ENCODE data around the gene FBXO31. TPM values are rescaled to one million over a fixed set of nuclear protein-coding genes. Genes with fewer than 3 reads are reported as not detected.
"Not testable (repeated sequence)": the region's sequence is repeated elsewhere in the genome, so short reads cannot be mapped to it uniquely, and the experiment has no call there.

Gene FBXO31
- total RNA-seq, 1 experiment from 2014 or later: 18.8 TPM

DNA sequence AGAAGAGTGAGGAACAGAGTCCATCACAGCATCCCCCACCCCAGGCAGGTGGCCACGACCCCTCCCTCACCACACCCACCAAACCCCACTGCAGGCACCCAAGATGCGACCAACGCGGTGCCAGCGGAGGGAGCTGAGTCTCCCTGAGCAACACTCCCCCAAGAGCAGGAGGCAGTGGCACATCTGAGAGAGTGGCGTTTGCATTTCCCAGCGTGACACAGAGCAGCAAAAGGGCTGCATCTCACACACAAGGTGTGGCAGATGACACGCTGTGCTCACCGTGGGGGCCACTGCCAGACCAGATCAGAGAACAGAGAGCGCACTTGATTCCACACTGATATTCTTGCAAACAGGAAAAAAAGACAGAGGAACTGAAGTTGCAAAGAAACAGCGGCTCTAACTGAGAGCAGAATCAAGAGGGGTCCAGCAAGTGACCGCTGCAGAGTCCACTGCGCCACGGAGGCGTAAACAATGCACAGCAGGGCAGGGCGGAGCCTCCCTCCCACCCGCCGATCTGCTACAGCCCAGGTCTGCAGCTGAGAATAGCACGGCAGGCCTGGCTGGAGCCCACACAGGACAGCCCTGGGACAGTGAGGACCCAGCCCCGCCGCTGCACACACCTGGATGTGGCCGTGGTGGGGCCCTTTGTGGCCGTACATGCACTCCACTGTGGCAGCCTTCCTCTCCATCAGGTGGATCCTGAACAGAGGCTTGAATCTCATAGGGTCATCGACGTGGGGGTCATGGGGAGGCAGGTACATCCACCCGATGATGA lies 40.4 kb downstream of the FBXO31 start:
- Histone ChIP-seq H3K27me3 (ENCODE audit: insufficient read depth, low read depth) (no peaks in the 10 kb centered on the region), H3F3A (ENCODE audit: insufficient read depth, low read depth) (no peaks in the 10 kb centered on the region), H3K4me1 (replicated peaks; ENCODE audit: insufficient read depth) (no peaks in the 10 kb centered on the region), H2AFZ (no peak overlapping the region), H3K36me3 (ENCODE audit: low read depth) (no peaks in the 10 kb centered on the region), H3K4me2 (no peak overlapping the region), H4K20me1 (ENCODE audit: insufficient read depth) (peaks cover 3% of the 10 kb centered on the region), H3K9me2 (ENCODE audit: insufficient read depth) (no peaks in the 10 kb centered on the region), H3K79me2 (ENCODE audit: low read depth) (no peaks in the 10 kb centered on the region), H3K27ac (no peak overlapping the region), H3K9me3 (ENCODE audit: insufficient read depth, low read depth) (no peaks in the 10 kb centered on the region), H3K4me3 (no peak overlapping the region)
- TF ChIP-seq EZH2 (IDR thresholded peaks at IDR 0.05; ENCODE audit: low read depth): no peak
- TF ChIP-seq, protein P1, sequence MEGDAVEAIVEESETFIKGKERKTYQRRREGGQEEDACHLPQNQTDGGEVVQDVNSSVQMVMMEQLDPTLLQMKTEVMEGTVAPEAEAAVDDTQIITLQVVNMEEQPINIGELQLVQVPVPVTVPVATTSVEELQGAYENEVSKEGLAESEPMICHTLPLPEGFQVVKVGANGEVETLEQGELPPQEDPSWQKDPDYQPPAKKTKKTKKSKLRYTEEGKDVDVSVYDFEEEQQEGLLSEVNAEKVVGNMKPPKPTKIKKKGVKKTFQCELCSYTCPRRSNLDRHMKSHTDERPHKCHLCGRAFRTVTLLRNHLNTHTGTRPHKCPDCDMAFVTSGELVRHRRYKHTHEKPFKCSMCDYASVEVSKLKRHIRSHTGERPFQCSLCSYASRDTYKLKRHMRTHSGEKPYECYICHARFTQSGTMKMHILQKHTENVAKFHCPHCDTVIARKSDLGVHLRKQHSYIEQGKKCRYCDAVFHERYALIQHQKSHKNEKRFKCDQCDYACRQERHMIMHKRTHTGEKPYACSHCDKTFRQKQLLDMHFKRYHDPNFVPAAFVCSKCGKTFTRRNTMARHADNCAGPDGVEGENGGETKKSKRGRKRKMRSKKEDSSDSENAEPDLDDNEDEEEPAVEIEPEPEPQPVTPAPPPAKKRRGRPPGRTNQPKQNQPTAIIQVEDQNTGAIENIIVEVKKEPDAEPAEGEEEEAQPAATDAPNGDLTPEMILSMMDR (conservative IDR thresholded peaks at IDR 0.05): no peak
- intact Hi-C loops (cut with micrococcal nuclease; ENCODE audit: unreplicated experiment): no loop called here
- DNase-seq: no peak
- BruUV-seq (replicated peaks): no TSS peak
- ChIA-PET CTCF (no interaction called here), POLR2A (ENCODE audit: unreplicated experiment) (no interaction called here)

DNA sequence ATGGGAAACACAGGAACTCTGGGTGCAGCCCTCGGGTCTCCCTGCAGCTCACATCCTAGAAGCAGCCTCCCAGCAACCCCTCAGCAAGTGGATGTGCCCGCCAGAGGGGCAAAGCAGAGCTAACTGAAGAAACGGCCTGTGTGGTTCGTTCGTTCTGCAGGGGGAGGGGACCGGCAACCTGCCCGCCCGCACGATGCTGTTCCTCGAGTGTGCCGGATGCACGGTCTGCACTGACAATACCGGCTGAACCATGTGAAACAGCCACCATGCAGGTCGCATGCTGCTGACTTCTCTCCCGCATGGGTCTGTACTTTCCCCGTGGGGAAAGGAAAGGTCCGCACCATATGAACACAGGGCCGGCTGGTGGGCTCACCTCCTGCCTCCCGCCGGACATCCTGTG lies 41.1 kb downstream of the FBXO31 start:
- Histone ChIP-seq H3K36me3 (ENCODE audit: low read depth) (no peaks in the 10 kb centered on the region), H3K79me2 (ENCODE audit: low read depth) (no peaks in the 10 kb centered on the region), H3F3A (ENCODE audit: insufficient read depth, low read depth) (no peaks in the 10 kb centered on the region), H3K4me2 (no peak overlapping the region), H4K20me1 (ENCODE audit: insufficient read depth) (peaks cover 3% of the 10 kb centered on the region), H2AFZ (no peak overlapping the region), H3K9me3 (ENCODE audit: insufficient read depth, low read depth) (no peaks in the 10 kb centered on the region), H3K27me3 (ENCODE audit: insufficient read depth, low read depth) (no peaks in the 10 kb centered on the region), H3K9me2 (ENCODE audit: insufficient read depth) (no peaks in the 10 kb centered on the region), H3K4me3 (no peak overlapping the region), H3K4me1 (replicated peaks; ENCODE audit: insufficient read depth) (no peaks in the 10 kb centered on the region), H3K27ac (no peak overlapping the region)
- BruUV-seq (replicated peaks): no TSS peak
- ChIA-PET CTCF (no interaction called here), POLR2A (ENCODE audit: unreplicated experiment) (no interaction called here)
- no peak for DNase-seq
- intact Hi-C loops (cut with micrococcal nuclease; ENCODE audit: unreplicated experiment): no loop called here
- no peak for TF ChIP-seq EZH2 (IDR thresholded peaks at IDR 0.05; ENCODE audit: low read depth)
- TF ChIP-seq, protein P1 (conservative IDR thresholded peaks at IDR 0.05): no peak

DNA sequence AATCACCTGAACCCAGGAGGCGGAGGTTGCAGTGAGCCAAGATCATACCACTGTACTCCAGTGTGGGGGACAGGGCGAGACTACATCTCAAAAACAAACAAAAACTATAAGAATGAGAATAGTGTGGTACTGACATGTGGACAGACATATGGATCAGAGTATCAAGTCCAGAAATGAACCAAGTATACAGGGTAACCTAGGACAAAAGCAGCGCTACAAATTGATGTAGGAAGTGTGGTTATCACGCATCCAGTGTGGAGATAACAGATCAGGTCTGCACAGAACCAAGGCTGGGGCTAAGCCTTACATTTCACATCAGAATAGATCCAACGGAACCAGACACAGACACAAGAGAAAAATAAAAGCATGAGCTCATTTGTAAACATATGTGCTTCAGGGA lies 43.4 kb downstream of the FBXO31 start:
- POLR2A ChIA-PET (ENCODE audit: unreplicated experiment): no interaction called here
- Histone ChIP-seq H3K27ac (no peak overlapping the region), H3K9me2 (ENCODE audit: insufficient read depth) (no peaks in the 10 kb centered on the region), H3K4me2 (no peak overlapping the region), H3K27me3 (ENCODE audit: insufficient read depth, low read depth) (no peaks in the 10 kb centered on the region), H3K4me1 (replicated peaks; ENCODE audit: insufficient read depth) (no peaks in the 10 kb centered on the region), H3F3A (ENCODE audit: insufficient read depth, low read depth) (no peaks in the 10 kb centered on the region), H2AFZ (no peak overlapping the region), H3K36me3 (ENCODE audit: low read depth) (no peaks in the 10 kb centered on the region), H3K79me2 (ENCODE audit: low read depth) (no peaks in the 10 kb centered on the region), H3K9me3 (ENCODE audit: insufficient read depth, low read depth) (no peaks in the 10 kb centered on the region), H3K4me3 (no peak overlapping the region), H4K20me1 (ENCODE audit: insufficient read depth) (peaks cover 3% of the 10 kb centered on the region)
- DNase-seq: no peak
- no peak for TF ChIP-seq EZH2 (IDR thresholded peaks at IDR 0.05; ENCODE audit: low read depth)
- TF ChIP-seq, protein P1 (conservative IDR thresholded peaks at IDR 0.05): no peak
- CTCF ChIA-PET: no interaction called here
- intact Hi-C loops (cut with micrococcal nuclease; ENCODE audit: unreplicated experiment): no loop called here
- BruUV-seq (replicated peaks): no TSS peak

- H3K4me3 ChIP-seq; H3K79me2 ChIP-seq (ENCODE audit: low read depth); H3K9me2 ChIP-seq (ENCODE audit: insufficient read depth); H3K27me3 ChIP-seq (ENCODE audit: insufficient read depth, low read depth); H3K27ac ChIP-seq; BruUV-seq (replicated peaks); intact Hi-C loops (cut with micrococcal nuclease; ENCODE audit: unreplicated experiment); H3F3A ChIP-seq (ENCODE audit: insufficient read depth, low read depth); DNase-seq; H3K36me3 ChIP-seq (ENCODE audit: low read depth); H4K20me1 ChIP-seq (ENCODE audit: insufficient read depth); H2AFZ ChIP-seq; H3K4me2 ChIP-seq; H3K4me1 ChIP-seq (replicated peaks; ENCODE audit: insufficient read depth); POLR2A ChIA-PET (ENCODE audit: unreplicated experiment); CTCF ChIA-PET; H3K9me3 ChIP-seq (ENCODE audit: insufficient read depth, low read depth): not testable (repeated sequence)
These were observed 43.9 kb downstream of the FBXO31 start for GRCh38 chr16:87339724-87340105.

Measured in PC-9 (cell line).